Measurements from ENCODE around the gene YAP1. TPM values are rescaled to one million over a fixed set of nuclear protein-coding genes. Genes with fewer than 3 reads are reported as not detected.
A peak's percentile ranks its signal among the peaks of the same experiment; 100 is the strongest.

YAP1 gene
- total RNA-seq, 1 donor from 2014 or later, result 129 TPM

DNA sequence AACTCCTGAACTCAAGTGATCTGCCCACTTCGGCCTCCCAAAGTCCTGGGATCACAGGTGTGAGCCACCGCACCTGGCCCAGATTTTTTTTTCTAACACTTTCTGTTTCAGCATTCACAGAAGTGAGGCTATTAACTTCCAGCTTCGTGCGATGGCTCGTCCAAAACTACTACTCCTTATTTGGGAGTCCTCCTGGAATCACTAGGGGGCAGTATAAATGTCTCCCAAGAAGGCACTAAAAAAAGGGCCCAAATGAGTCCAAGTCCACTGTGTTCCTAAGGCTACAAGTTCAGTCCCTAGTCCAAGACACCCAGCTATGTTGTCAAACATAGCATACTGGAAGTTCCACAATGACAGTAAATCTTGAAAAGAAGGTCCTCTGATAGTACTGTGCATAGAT lies 143.8 kb downstream of the YAP1 start:
- DNase-seq (ENCODE audit: low read depth), result no peak

DNA sequence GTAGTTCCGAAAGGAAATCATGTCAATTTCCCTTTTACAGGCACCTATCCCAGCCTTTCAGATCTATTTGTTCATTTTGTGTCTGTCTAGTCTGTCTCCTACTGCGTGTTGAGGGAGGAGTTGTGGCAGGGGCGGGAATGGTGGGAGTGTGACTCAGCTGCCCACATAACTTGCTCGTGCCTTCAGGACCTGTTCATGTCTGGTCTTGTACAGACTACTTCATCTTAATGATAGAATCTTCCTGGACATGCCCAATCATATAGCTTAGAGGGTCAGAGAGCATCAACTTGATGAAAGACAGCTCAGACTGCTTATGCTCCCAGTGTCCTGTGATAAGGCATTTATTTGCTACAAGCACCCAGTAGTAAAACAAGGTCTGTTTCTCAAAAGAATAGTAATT lies 146.0 kb downstream of the YAP1 start:
- peak overlapping the region; percentile 78 for H2AFZ ChIP-seq (ENCODE audit: low read depth, low read length)
- H3K4me3 ChIP-seq (ENCODE audit: insufficient read depth, low read depth, low read length), result no peak overlapping the region
- H3K9ac ChIP-seq (ENCODE audit: low read length), result no peak overlapping the region
- Mint-ChIP-seq H3K9me3 (ENCODE audit: unreplicated experiment) (no peaks in the 10 kb centered on the region), H3K4me1 (ENCODE audit: low read depth, unreplicated experiment) (peaks cover 24% of the 10 kb centered on the region), H3K36me3 (ENCODE audit: low read depth, unreplicated experiment) (no peaks in the 10 kb centered on the region), H3K27ac (ENCODE audit: unreplicated experiment) (peak overlapping the region; percentile 96), H3K27me3 (ENCODE audit: low read depth, unreplicated experiment) (no peaks in the 10 kb centered on the region), H3K4me3 (ENCODE audit: unreplicated experiment) (no peak overlapping the region)
- no peak for TF ChIP-seq EZH2 (IDR thresholded peaks at IDR 0.05; ENCODE audit: insufficient read depth, low read length)
- TF ChIP-seq, protein P1, sequence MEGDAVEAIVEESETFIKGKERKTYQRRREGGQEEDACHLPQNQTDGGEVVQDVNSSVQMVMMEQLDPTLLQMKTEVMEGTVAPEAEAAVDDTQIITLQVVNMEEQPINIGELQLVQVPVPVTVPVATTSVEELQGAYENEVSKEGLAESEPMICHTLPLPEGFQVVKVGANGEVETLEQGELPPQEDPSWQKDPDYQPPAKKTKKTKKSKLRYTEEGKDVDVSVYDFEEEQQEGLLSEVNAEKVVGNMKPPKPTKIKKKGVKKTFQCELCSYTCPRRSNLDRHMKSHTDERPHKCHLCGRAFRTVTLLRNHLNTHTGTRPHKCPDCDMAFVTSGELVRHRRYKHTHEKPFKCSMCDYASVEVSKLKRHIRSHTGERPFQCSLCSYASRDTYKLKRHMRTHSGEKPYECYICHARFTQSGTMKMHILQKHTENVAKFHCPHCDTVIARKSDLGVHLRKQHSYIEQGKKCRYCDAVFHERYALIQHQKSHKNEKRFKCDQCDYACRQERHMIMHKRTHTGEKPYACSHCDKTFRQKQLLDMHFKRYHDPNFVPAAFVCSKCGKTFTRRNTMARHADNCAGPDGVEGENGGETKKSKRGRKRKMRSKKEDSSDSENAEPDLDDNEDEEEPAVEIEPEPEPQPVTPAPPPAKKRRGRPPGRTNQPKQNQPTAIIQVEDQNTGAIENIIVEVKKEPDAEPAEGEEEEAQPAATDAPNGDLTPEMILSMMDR (IDR thresholded peaks at IDR 0.05; ENCODE audit: insufficient read depth, low read depth, low read length), result no peak
- H3K79me2 ChIP-seq (ENCODE audit: insufficient read depth, low read length), result no peaks in the 10 kb centered on the region
- no peaks in the 10 kb centered on the region for H4K20me1 ChIP-seq (ENCODE audit: insufficient read depth, low read length)
- H3K9me3 ChIP-seq (ENCODE audit: insufficient read depth, low read depth, low read length), result no peaks in the 10 kb centered on the region
- H3K4me2 ChIP-seq (ENCODE audit: low read length), result peak overlapping the region; percentile 61
- H3K27ac ChIP-seq (ENCODE audit: low read depth, low read length), result peak overlapping the region; percentile 72
- peak; percentile 41 for FAIRE-seq
- H3K4me1 ChIP-seq (ENCODE audit: insufficient read depth, low read length), result peaks cover 20% of the 10 kb centered on the region
- DNase-seq (ENCODE audit: low read depth), result peak; percentile 87
- no peaks in the 10 kb centered on the region for H3K36me3 ChIP-seq (ENCODE audit: insufficient read depth, low read length)
- H3K27me3 ChIP-seq (ENCODE audit: insufficient read depth, low read length), result no peaks in the 10 kb centered on the region

More for the DNA sequence above, 143.8 kb downstream of the YAP1 start:
- Histone ChIP-seq H3K36me3 (ENCODE audit: insufficient read depth, low read length) (no peaks in the 10 kb centered on the region), H3K9me3 (ENCODE audit: insufficient read depth, low read depth, low read length) (no peaks in the 10 kb centered on the region), H2AFZ (ENCODE audit: low read depth, low read length) (no peak overlapping the region), H3K4me2 (ENCODE audit: low read length) (no peak overlapping the region), H3K9ac (ENCODE audit: low read length) (no peak overlapping the region), H3K4me3 (ENCODE audit: insufficient read depth, low read depth, low read length) (no peak overlapping the region), H4K20me1 (ENCODE audit: insufficient read depth, low read length) (no peaks in the 10 kb centered on the region), H3K27ac (ENCODE audit: low read depth, low read length) (no peak overlapping the region), H3K79me2 (ENCODE audit: insufficient read depth, low read length) (no peaks in the 10 kb centered on the region), H3K27me3 (ENCODE audit: insufficient read depth, low read length) (no peaks in the 10 kb centered on the region), H3K4me1 (ENCODE audit: insufficient read depth, low read length) (peaks cover 20% of the 10 kb centered on the region)
- TF ChIP-seq, protein P1 (IDR thresholded peaks at IDR 0.05; ENCODE audit: insufficient read depth, low read depth, low read length), result no peak
- TF ChIP-seq EZH2 (IDR thresholded peaks at IDR 0.05; ENCODE audit: insufficient read depth, low read length), result no peak
- Mint-ChIP-seq H3K36me3 (ENCODE audit: low read depth, unreplicated experiment) (no peaks in the 10 kb centered on the region), H3K27ac (ENCODE audit: unreplicated experiment) (no peak overlapping the region), H3K27me3 (ENCODE audit: low read depth, unreplicated experiment) (no peaks in the 10 kb centered on the region), H3K4me1 (ENCODE audit: low read depth, unreplicated experiment) (peaks cover 15% of the 10 kb centered on the region), H3K9me3 (ENCODE audit: unreplicated experiment) (no peaks in the 10 kb centered on the region), H3K4me3 (ENCODE audit: unreplicated experiment) (no peak overlapping the region)
- FAIRE-seq, result no peak

DNA sequence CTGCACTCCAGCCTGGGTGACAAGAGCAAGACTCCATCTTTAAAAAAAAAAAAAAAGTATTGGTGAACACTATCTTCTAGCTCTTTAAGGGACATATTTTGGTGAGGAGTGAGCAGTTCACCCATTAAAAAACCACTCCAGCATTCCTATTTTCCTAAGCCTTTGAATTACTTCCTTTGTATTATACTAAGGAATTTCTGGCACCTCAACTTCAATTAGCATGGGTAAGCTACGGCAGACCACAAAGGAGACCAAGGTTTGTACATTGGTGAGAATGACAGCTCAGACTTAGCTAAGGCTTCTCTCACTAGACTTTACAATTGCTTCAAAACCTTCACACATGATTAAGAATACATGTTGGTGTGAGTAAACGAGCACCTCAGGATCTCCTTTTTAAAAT lies 150.0 kb downstream of the YAP1 start:
- Histone ChIP-seq H2AFZ (ENCODE audit: low read depth, low read length) (no peak overlapping the region), H3K4me2 (ENCODE audit: low read length) (no peak overlapping the region), H3K36me3 (ENCODE audit: insufficient read depth, low read length) (no peaks in the 10 kb centered on the region), H4K20me1 (ENCODE audit: insufficient read depth, low read length) (no peaks in the 10 kb centered on the region), H3K9ac (ENCODE audit: low read length) (no peak overlapping the region), H3K27me3 (ENCODE audit: insufficient read depth, low read length) (no peaks in the 10 kb centered on the region), H3K9me3 (ENCODE audit: insufficient read depth, low read depth, low read length) (no peaks in the 10 kb centered on the region), H3K27ac (ENCODE audit: low read depth, low read length) (no peak overlapping the region), H3K79me2 (ENCODE audit: insufficient read depth, low read length) (no peaks in the 10 kb centered on the region), H3K4me1 (ENCODE audit: insufficient read depth, low read length) (peaks cover 9% of the 10 kb centered on the region), H3K4me3 (ENCODE audit: insufficient read depth, low read depth, low read length) (no peak overlapping the region)
- DNase-seq (ENCODE audit: low read depth) (peak; percentile 84), FAIRE-seq (no peak)
- Mint-ChIP-seq H3K4me1 (ENCODE audit: low read depth, unreplicated experiment) (peaks cover 21% of the 10 kb centered on the region), H3K27me3 (ENCODE audit: low read depth, unreplicated experiment) (no peaks in the 10 kb centered on the region), H3K4me3 (ENCODE audit: unreplicated experiment) (no peak overlapping the region), H3K9me3 (ENCODE audit: unreplicated experiment) (no peaks in the 10 kb centered on the region), H3K36me3 (ENCODE audit: low read depth, unreplicated experiment) (no peaks in the 10 kb centered on the region), H3K27ac (ENCODE audit: unreplicated experiment) (no peak overlapping the region)
- TF ChIP-seq EZH2 (IDR thresholded peaks at IDR 0.05; ENCODE audit: insufficient read depth, low read length), result no peak
- TF ChIP-seq, protein P1 (IDR thresholded peaks at IDR 0.05; ENCODE audit: insufficient read depth, low read depth, low read length), result no peak
